LNCaP clone FGC (cell line): ENCODE results near the gene EEF2K.

Source experiments
- DNase-seq: peaks from one replicate; pipeline ENCODE4 v3.0.0-alpha.2; 2011; ENCODE audit warnings: low read depth
- H3K4me3 ChIP-seq: 2 replicates; pipeline ENCODE4 v1.5.1; 2011; ENCODE audit warnings: mild to moderate bottlenecking, low read depth, low read length, control low read depth
- CTCF ChIP-seq: IDR thresholded peaks from 2 replicates; pipeline ENCODE4 v1.5.1; 2012; ENCODE audit warnings: mild to moderate bottlenecking; ENCODE audit not compliant: control insufficient read depth, insufficient read depth; ENCODE audit errors: extremely low read depth

The EEF2K gene

GRCh38 chr16:22252317-22252716 lies 46.2 kb downstream of the EEF2K start:
- H3K4me3 ChIP-seq, result no peak overlapping the region
- DNase-seq, result no peak
- no peak for TF ChIP-seq CTCF

GRCh38 chr16:22253272-22253671 lies 47.2 kb downstream of the EEF2K start:
- TF ChIP-seq CTCF, result no peak
- DNase-seq, result no peak
- no peak overlapping the region for H3K4me3 ChIP-seq

GRCh38 chr16:22255335-22255734 lies 49.3 kb downstream of the EEF2K start:
- H3K4me3 ChIP-seq, result no peak overlapping the region
- no peak for TF ChIP-seq CTCF
- DNase-seq, result no peak

- no peak for TF ChIP-seq CTCF
These were observed 51.4 kb downstream of the EEF2K start for GRCh38 chr16:22257440-22257839.

GRCh38 chr16:22260490-22260889 lies 54.4 kb downstream of the EEF2K start:
- TF ChIP-seq CTCF, result no peak
- no peak overlapping the region for H3K4me3 ChIP-seq
- DNase-seq, result no peak

More at GRCh38 chr16:22257440-22257839, 51.4 kb downstream of the EEF2K start:
- DNase-seq, result no peak
- no peak overlapping the region for H3K4me3 ChIP-seq

GRCh38 chr16:22262460-22262859 lies 56.4 kb downstream of the EEF2K start:
- DNase-seq, result no peak
- TF ChIP-seq CTCF, result no peak
- H3K4me3 ChIP-seq, result no peak overlapping the region

- DNase-seq, result no peak
- H3K4me3 ChIP-seq, result no peak overlapping the region
- no peak for TF ChIP-seq CTCF
These were observed 58.7 kb downstream of the EEF2K start for GRCh38 chr16:22264786-22265185.
